PC-3 (cell line): Measurements from ENCODE around the gene GIT2. TPM values are rescaled to one million over a fixed set of nuclear protein-coding genes. Genes with fewer than 3 reads are reported as not detected.

ENCODE experiments used
- ATAC-seq: fragments of 200-7000 bp; cut with Tn5 transposase; 2 replicates; pipeline ENCODE4 v1.9.1; 2020; ENCODE audit warnings: mild to moderate bottlenecking, moderate library complexity
- BruUV-seq: library from RNA; stranded (reverse); fragments of 400-500 nt; replicated peaks from 2 replicates; lab custom pipeline; 2021; lab: Mats Ljungman, UMichigan
- CTCF ChIA-PET: fragments of 300-600 bp; sonication (Branson Sonifier 250); formaldehyde crosslinking; loops from one replicate; lab custom pipeline; 2022; ENCODE audit warnings: antibody characterized with exemption; lab: Charles Lee
- POLR2A ChIA-PET: fragments of 300-600 bp; sonication (Branson Sonifier 250); formaldehyde crosslinking; loops from one replicate; lab custom pipeline; 2022; ENCODE audit warnings: antibody characterized with exemption; ENCODE audit not compliant: unreplicated experiment; lab: Charles Lee
- DNase-seq: peaks from one replicate; pipeline ENCODE4 v3.0.0-alpha.2; 2015
- H2AFZ ChIP-seq: fragments of 300-600 bp; sonication (generic); 2 replicates; pipeline ENCODE4 v1.6.0; 2016; ENCODE audit warnings: antibody characterized with exemption, low read length
- H3F3A ChIP-seq: fragments of 300-600 bp; sonication (generic); one replicate; pipeline ENCODE4 v1.6.0; 2017; ENCODE audit warnings: antibody characterized with exemption, low read length, control low read depth, mild to moderate bottlenecking; ENCODE audit not compliant: unreplicated experiment
- H3K27ac ChIP-seq: fragments of 300-600 bp; sonication (generic); 2 replicates; pipeline ENCODE4 v1.5.1; 2016; ENCODE audit warnings: mild to moderate bottlenecking, low read length
- H3K27me3 ChIP-seq: fragments of 300-600 bp; sonication (generic); 2 replicates; pipeline ENCODE4 v1.6.1; 2016; ENCODE audit warnings: low read length, mixed read lengths
- H3K36me3 ChIP-seq: fragments of 300-600 bp; sonication (generic); 2 replicates; pipeline ENCODE4 v1.6.1; 2016; ENCODE audit warnings: low read depth, mixed run types, low read length, mixed read lengths
- H3K4me1 ChIP-seq: fragments of 300-600 bp; sonication (generic); 2 replicates; pipeline ENCODE4 v1.5.1; 2016; ENCODE audit warnings: low read length; ENCODE audit not compliant: insufficient read depth
- H3K4me2 ChIP-seq: fragments of 300-600 bp; sonication (generic); 2 replicates; pipeline ENCODE4 v1.6.0; 2016; ENCODE audit warnings: low read length
- H3K4me3 ChIP-seq: fragments of 300-600 bp; sonication (generic); 2 replicates; pipeline ENCODE4 v1.5.1; 2016; ENCODE audit warnings: mild to moderate bottlenecking, low read length, mixed read lengths
- H3K79me2 ChIP-seq: fragments of 300-600 bp; sonication (generic); 2 replicates; pipeline ENCODE4 v1.6.1; 2017; ENCODE audit warnings: low read length, mixed read lengths
- H3K9ac ChIP-seq: fragments of 300-600 bp; sonication (generic); 2 replicates; pipeline ENCODE4 v1.6.0; 2016; ENCODE audit warnings: mild to moderate bottlenecking, low read length
- H3K9me2 ChIP-seq: fragments of 300-600 bp; sonication (generic); replicated peaks from 2 replicates; pipeline ENCODE4 v1.6.1; 2016; ENCODE audit warnings: mixed run types, low read length, mixed read lengths
- H3K9me3 ChIP-seq: fragments of 300-600 bp; sonication (generic); 2 replicates; pipeline ENCODE4 v1.6.1; 2016; ENCODE audit warnings: low read length, mixed read lengths
- H4K20me1 ChIP-seq: fragments of 300-600 bp; sonication (generic); 2 replicates; pipeline ENCODE4 v1.6.1; 2016; ENCODE audit warnings: low read length, mixed read lengths
- CTCF ChIP-seq: fragments of 300-600 bp; sonication (generic); conservative IDR thresholded peaks from 2 replicates; pipeline ENCODE4 v1.5.1; 2017; ENCODE audit warnings: antibody characterized with exemption, low read depth, mild to moderate bottlenecking, low read length
- EZH2 ChIP-seq: fragments of 300-600 bp; sonication (generic); IDR thresholded peaks from one replicate; pipeline ENCODE4 v1.6.1; 2017; ENCODE audit warnings: antibody characterized with exemption, mild to moderate bottlenecking, low read length; ENCODE audit not compliant: unreplicated experiment
- EZH2phosphoT487 ChIP-seq: fragments of 300-600 bp; sonication (generic); IDR thresholded peaks from 2 replicates; pipeline ENCODE4 v1.6.1; 2018; ENCODE audit warnings: mild to moderate bottlenecking, antibody characterized with exemption, low read length, borderline replicate concordance
- intact Hi-C: fragments of 100-400 bp; cut with micrococcal nuclease; formaldehyde crosslinking; loops from 2 replicates; pipeline ENCODE4 v1.9.0; 2023
- total RNA-seq: library from RNA; depleted of rRNA; stranded (reverse); fragments of >200 nt; gene quantifications from 2 replicates; pipeline ENCODE4 v1.2.3, GENCODE V29; 2014

The GIT2 gene
- total RNA-seq, 1 experiment from 2014 or later = 26.8 TPM

GRCh38 chr12:109905301-109905700 lies 90.9 kb downstream of the GIT2 start:
- CTCF ChIA-PET = no interaction called here
- TF ChIP-seq CTCF = no peak
- no peak for TF ChIP-seq EZH2
- no peak for TF ChIP-seq EZH2phosphoT487
- H3K4me1 ChIP-seq = peaks cover 5% of the 10 kb centered on the region
- no TSS peak for BruUV-seq
- intact Hi-C loops = no loop called here
- H3K9ac ChIP-seq = no peak overlapping the region
- no peak for DNase-seq
- H3F3A ChIP-seq = no peaks in the 10 kb centered on the region
- H3K79me2 ChIP-seq = peaks cover 24% of the 10 kb centered on the region
- no peak for ATAC-seq
- H3K27me3 ChIP-seq = no peaks in the 10 kb centered on the region
- H4K20me1 ChIP-seq = no peaks in the 10 kb centered on the region
- no peak overlapping the region for H3K4me3 ChIP-seq
- H3K4me2 ChIP-seq = no peak overlapping the region
- H3K9me3 ChIP-seq = no peaks in the 10 kb centered on the region
- POLR2A ChIA-PET = no interaction called here
- H3K36me3 ChIP-seq = peaks cover 65% of the 10 kb centered on the region
- H2AFZ ChIP-seq = no peak overlapping the region
- no peak overlapping the region for H3K27ac ChIP-seq
- no peaks in the 10 kb centered on the region for H3K9me2 ChIP-seq

DNA sequence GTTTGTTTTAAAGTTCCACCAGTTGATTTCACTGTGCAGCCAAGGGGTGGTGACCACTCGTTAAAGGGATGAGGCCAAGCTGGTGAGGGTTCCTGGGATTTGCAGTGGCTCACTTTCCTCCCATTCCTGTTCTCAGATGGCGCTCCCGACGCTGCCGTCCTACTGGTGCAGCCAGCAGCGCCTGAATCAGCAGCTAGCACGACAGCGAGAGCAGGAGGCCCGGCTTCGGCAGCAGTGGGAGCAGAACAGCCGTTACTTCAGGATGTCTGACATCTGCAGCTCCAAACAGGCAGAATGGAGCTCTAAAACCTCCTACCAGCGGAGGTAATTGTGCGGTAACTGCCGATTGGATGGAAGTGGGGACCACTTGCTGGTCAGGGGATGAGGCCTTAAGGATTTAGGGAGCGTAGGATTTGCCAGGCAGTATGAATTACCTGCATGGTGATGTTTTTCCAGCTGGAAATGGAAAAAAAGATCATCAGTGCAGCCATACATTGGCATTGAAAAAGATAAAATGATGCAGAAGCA lies 93.2 kb downstream of the GIT2 start:
- CTCF ChIA-PET = no interaction called here
- peaks cover 44% of the 10 kb centered on the region for H3K36me3 ChIP-seq
- DNase-seq (no peak), ATAC-seq (no peak)
- no peaks in the 10 kb centered on the region for H3K9me2 ChIP-seq
- intact Hi-C loops = no loop called here
- H3K79me2 ChIP-seq = peaks cover 34% of the 10 kb centered on the region
- H3F3A ChIP-seq = no peaks in the 10 kb centered on the region
- H3K9me3 ChIP-seq = no peaks in the 10 kb centered on the region
- H2AFZ ChIP-seq = no peak overlapping the region
- H3K4me2 ChIP-seq = no peak overlapping the region
- H4K20me1 ChIP-seq = no peaks in the 10 kb centered on the region
- no peak overlapping the region for H3K9ac ChIP-seq
- H3K4me1 ChIP-seq = peaks cover 11% of the 10 kb centered on the region
- no peaks in the 10 kb centered on the region for H3K27me3 ChIP-seq
- BruUV-seq = no TSS peak
- POLR2A ChIA-PET = no interaction called here
- no peak for TF ChIP-seq EZH2
- TF ChIP-seq EZH2phosphoT487 = no peak
- TF ChIP-seq CTCF = no peak
- no peak overlapping the region for H3K27ac ChIP-seq
- no peak overlapping the region for H3K4me3 ChIP-seq

- Histone ChIP-seq H3K4me1 (peaks cover 11% of the 10 kb centered on the region), H4K20me1 (no peaks in the 10 kb centered on the region), H3K9me2 (no peaks in the 10 kb centered on the region), H3K27ac (peak overlapping the region; percentile 49), H3K27me3 (no peaks in the 10 kb centered on the region), H3K36me3 (peaks cover 26% of the 10 kb centered on the region), H3F3A (no peaks in the 10 kb centered on the region), H3K79me2 (peaks cover 34% of the 10 kb centered on the region), H3K9ac (peak overlapping the region; percentile 88), H3K4me3 (peak overlapping the region; percentile 74), H3K4me2 (peak overlapping the region; percentile 91), H2AFZ (peak overlapping the region; percentile 81), H3K9me3 (no peaks in the 10 kb centered on the region)
- ATAC-seq (peak; percentile 48), DNase-seq (peak; percentile 17)
- TSS peak; percentile 42 for BruUV-seq
- CTCF ChIA-PET = interaction anchor here (0.6 to 1.2 kb wide), 3 partner anchors 15 to 530 kb away, joined by 3 to 7 read pairs (median 6); no protein-coding TSS in a partner anchor
- intact Hi-C loops = loop anchor here (2.0 kb wide), 1 partner anchor 20 kb away; the partner anchor contains the start of gene GLTP
- no peak for TF ChIP-seq EZH2phosphoT487
- no peak for TF ChIP-seq EZH2
- TF ChIP-seq CTCF = no peak
- POLR2A ChIA-PET = interaction anchor here (1.1 kb wide), 1 partner anchor 13 kb away, joined by 4 read pairs; no protein-coding TSS in a partner anchor
Measured at GRCh38 chr12:109900752-109901580, 95.2 kb downstream of the GIT2 start.
